ENCODE results near the gene DNAH17.

Gene DNAH17

DNA sequence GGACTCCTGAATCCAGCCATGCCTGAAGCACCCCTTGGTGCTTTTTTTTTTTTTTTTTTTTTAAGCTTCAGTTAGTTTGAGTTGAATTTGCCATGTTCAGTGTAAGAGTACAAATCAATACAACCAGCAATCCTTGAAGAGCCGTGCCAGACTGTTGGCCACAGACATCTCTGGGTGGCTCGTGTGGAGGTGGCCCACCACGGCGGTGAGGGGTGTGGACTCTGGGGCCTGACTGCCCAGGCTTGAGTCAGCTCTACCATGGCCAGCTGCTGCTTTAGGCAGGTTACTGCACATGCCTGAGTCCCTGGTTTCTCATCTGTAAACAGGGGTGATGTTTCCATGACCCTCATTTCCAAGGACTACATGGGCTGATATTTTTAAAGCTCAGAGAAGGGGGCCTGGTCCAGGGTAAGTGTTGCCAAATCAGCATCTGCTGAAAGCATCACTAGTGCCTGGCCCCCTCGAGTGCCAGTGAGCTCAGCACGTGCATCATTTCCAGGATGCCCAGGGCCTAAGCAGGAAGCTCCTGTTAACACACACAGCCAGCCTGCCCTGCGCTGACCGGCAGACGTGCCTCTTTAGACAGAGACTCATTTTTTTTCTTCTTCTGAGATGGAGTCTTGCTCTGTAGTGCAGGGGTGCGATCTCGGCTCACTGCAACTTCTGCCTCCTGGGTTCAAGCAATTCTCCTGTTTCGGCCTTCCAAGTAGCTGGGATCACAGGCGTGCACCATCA lies 90.1 kb downstream of the DNAH17 start:
- Histone ChIP-seq H3K4me3 (ENCODE audit: low read depth, low read length) (no peak overlapping the region), H3K79me2 (no peaks in the 10 kb centered on the region), H3K27ac (no peak overlapping the region), H3K27me3 (ENCODE audit: control insufficient read depth, insufficient read depth, low read length) (no peaks in the 10 kb centered on the region), H2AFZ (no peak overlapping the region), H3K4me2 (ENCODE audit: low read length) (no peak overlapping the region), H3K4me1 (no peaks in the 10 kb centered on the region), H3K36me3 (ENCODE audit: control insufficient read depth, insufficient read depth, low read length) (no peaks in the 10 kb centered on the region), H3K9ac (no peak overlapping the region), H3K9me3 (ENCODE audit: control insufficient read depth, low read length) (no peaks in the 10 kb centered on the region)
- TF ChIP-seq, protein P1, sequence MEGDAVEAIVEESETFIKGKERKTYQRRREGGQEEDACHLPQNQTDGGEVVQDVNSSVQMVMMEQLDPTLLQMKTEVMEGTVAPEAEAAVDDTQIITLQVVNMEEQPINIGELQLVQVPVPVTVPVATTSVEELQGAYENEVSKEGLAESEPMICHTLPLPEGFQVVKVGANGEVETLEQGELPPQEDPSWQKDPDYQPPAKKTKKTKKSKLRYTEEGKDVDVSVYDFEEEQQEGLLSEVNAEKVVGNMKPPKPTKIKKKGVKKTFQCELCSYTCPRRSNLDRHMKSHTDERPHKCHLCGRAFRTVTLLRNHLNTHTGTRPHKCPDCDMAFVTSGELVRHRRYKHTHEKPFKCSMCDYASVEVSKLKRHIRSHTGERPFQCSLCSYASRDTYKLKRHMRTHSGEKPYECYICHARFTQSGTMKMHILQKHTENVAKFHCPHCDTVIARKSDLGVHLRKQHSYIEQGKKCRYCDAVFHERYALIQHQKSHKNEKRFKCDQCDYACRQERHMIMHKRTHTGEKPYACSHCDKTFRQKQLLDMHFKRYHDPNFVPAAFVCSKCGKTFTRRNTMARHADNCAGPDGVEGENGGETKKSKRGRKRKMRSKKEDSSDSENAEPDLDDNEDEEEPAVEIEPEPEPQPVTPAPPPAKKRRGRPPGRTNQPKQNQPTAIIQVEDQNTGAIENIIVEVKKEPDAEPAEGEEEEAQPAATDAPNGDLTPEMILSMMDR (IDR thresholded peaks at IDR 0.05): no peak

DNA sequence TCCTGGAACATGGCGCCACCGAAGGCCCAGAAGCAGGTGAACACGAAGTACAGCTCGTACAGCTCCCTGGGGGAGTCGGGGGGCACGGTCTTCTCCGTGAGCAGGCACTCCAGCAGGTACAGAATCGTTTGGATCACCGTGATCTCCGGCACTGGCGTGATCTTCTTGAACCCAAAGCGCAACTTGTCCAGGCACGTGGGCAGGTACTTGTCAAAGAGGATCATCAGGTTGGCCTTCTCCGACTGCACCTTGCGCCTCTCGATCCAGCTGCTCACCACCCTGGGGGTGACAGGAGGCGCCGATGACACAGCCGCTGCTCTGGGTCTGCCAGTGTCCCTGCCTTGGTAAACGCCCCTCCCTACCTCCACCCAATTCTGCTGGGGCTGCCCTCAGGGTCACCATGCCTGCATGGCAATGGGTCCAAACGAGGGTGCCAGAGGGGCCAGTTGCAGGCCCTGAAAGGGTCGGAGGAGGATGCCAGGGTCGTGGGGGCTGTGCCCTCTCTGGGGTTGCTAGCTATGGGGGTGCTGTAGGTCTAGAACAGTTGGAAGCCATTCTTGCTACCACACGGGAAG lies 90.9 kb downstream of the DNAH17 start:
- Histone ChIP-seq H3K4me2 (ENCODE audit: low read length) (no peak overlapping the region), H3K79me2 (no peaks in the 10 kb centered on the region), H3K27me3 (ENCODE audit: control insufficient read depth, insufficient read depth, low read length) (no peaks in the 10 kb centered on the region), H3K36me3 (ENCODE audit: control insufficient read depth, insufficient read depth, low read length) (no peaks in the 10 kb centered on the region), H2AFZ (no peak overlapping the region), H3K9me3 (ENCODE audit: control insufficient read depth, low read length) (no peaks in the 10 kb centered on the region), H3K4me1 (no peaks in the 10 kb centered on the region), H3K9ac (no peak overlapping the region), H3K27ac (no peak overlapping the region), H3K4me3 (ENCODE audit: low read depth, low read length) (no peak overlapping the region)
- TF ChIP-seq, protein P1 (IDR thresholded peaks at IDR 0.05): no peak

DNA sequence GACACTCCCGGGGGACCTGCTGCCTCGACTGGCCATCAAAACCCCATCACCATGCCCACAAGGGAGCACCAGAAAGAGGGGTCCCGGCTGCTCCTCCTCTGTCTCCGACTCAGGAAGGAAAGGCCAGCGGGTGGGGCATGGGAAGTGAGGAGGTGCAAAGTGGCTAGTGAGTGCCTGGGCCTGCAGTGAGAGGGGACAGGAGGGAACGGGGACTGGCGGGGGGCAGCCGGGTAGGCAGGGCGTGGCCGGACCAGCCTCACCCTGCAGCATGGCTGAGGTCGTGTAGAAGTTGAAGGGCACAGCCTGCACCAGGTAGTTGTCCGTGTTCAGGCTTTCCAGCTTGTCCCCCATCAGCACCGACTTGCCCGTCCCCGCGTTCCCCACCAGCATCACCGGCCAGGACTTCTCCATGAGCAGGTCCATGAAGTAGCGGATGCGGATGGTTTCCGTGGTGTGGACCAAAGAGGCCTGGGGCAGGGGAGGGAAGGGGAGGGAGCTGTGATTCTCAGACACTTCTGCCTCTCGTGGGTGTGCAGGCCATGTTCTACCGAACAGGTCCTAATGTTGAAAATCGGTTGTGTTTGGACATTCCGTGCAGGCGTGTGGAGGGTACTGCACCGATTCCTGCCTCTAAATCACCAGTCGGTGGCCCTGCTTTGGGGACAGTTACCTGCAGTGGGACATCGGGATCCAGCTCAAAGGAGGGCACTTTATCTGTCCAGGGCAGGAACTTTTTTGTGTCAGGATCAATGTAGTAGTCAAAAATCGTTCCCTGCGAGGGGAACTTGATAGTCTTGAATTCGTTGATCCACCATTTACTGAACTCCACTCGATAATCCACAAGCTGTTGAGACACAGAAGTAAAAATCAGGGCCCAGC lies 91.7 kb downstream of the DNAH17 start:
- TF ChIP-seq, protein P1 (IDR thresholded peaks at IDR 0.05): no peak
- Histone ChIP-seq H3K4me3 (ENCODE audit: low read depth, low read length) (no peak overlapping the region), H3K79me2 (no peaks in the 10 kb centered on the region), H3K4me2 (ENCODE audit: low read length) (no peak overlapping the region), H3K27ac (no peak overlapping the region), H3K9ac (no peak overlapping the region), H2AFZ (no peak overlapping the region), H3K27me3 (ENCODE audit: control insufficient read depth, insufficient read depth, low read length) (no peaks in the 10 kb centered on the region), H3K9me3 (ENCODE audit: control insufficient read depth, low read length) (no peaks in the 10 kb centered on the region), H3K4me1 (no peaks in the 10 kb centered on the region), H3K36me3 (ENCODE audit: control insufficient read depth, insufficient read depth, low read length) (no peaks in the 10 kb centered on the region)

DNA sequence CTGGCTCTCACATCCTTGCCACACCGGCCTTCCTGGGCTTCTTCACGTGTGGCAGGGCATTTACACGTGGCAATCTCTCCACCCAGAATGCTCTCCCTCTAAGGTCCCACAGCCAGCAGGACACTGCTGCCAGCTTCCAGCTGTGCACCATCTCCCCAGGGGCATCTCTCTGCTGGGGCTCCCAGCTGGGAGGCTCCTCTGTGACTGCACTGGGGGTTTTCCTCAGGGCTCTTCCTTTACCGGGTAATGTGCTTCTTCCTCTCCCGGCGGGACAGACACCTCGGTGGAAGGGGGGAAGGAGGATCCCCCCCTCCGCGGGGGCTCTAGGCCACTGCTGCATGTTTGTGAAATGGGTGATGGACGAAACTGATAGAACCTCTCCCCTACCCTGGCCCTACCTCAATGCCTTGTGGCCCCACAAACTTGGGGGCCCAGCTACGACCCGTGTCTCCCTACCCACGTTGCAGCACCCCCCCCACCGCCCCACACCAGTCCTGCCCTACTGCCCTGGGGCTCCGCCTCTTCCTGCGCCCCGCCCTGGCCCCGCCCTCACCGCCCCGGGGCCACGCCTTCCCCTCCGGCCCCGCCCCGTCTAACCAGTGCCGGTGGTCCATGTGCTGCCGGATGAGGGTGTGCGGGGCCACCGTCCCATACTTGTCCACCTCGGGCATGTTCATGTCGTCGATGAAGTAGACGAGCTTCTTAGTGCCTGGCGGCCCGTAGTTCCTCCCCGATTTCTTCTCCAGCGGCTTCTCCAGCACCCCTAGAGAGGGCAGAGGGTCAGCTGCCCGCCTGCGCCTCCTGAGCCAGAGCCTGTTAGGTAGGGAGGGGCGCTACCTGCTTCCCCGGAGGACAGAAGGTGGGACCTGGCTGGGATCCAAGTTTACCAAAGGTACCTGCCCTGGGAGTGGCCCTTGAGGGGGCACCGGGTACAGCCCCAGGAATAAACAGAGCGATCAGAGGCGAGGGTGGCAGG lies 92.6 kb downstream of the DNAH17 start:
- H3K9ac ChIP-seq: no peak overlapping the region
- no peak overlapping the region for H3K4me2 ChIP-seq (ENCODE audit: low read length)
- no peaks in the 10 kb centered on the region for H3K9me3 ChIP-seq (ENCODE audit: control insufficient read depth, low read length)
- H3K36me3 ChIP-seq (ENCODE audit: control insufficient read depth, insufficient read depth, low read length): no peaks in the 10 kb centered on the region
- no peak overlapping the region for H3K4me3 ChIP-seq (ENCODE audit: low read depth, low read length)
- no peak overlapping the region for H3K27ac ChIP-seq
- H3K79me2 ChIP-seq: no peaks in the 10 kb centered on the region
- H3K4me1 ChIP-seq: no peaks in the 10 kb centered on the region
- no peak overlapping the region for H2AFZ ChIP-seq
- TF ChIP-seq, protein P1 (IDR thresholded peaks at IDR 0.05): no peak
- no peaks in the 10 kb centered on the region for H3K27me3 ChIP-seq (ENCODE audit: control insufficient read depth, insufficient read depth, low read length)
